CD4-positive, alpha-beta T cell treated with Interferon alpha-2 for 1 hour (primary cell): ENCODE data around the gene ADARB2.
"Not testable (repeated sequence)": the region's sequence is repeated elsewhere in the genome, so short reads cannot be mapped to it uniquely, and the experiment has no call there.

Experiments
- DNase-seq, 2 donors: peaks; one replicate each; pipeline ENCODE4 v3.0.0-alpha.2; 2020 to 2022

The ADARB2 gene

GRCh38 chr10:1402016-1402770 is 335.1 kb downstream of the ADARB2 start:
- no peak for DNase-seq

- no peak for DNase-seq
Measured at GRCh38 chr10:1401071-1401965, 336.0 kb downstream of the ADARB2 start.

- DNase-seq: no peak
Measured at GRCh38 chr10:1400101-1401070, 336.9 kb downstream of the ADARB2 start.

GRCh38 chr10:1399431-1400100 is 337.8 kb downstream of the ADARB2 start:
- no peak for DNase-seq

GRCh38 chr10:1398626-1399410 is 338.5 kb downstream of the ADARB2 start:
- no peak for DNase-seq

- not testable (repeated sequence) for DNase-seq
Measured at GRCh38 chr10:1398116-1398515, 339.2 kb downstream of the ADARB2 start.

GRCh38 chr10:1396297-1396635 is 341.1 kb downstream of the ADARB2 start:
- no peak for DNase-seq

- no peak for DNase-seq
Measured at GRCh38 chr10:1395481-1396296, 341.6 kb downstream of the ADARB2 start.

- no peak for DNase-seq
Measured at GRCh38 chr10:1395025-1395480, 342.3 kb downstream of the ADARB2 start.

- DNase-seq: no peak
Measured at GRCh38 chr10:1394155-1394912, 343.0 kb downstream of the ADARB2 start.

GRCh38 chr10:1393481-1393880 is 343.8 kb downstream of the ADARB2 start:
- DNase-seq: no peak

GRCh38 chr10:1392127-1392526 is 345.2 kb downstream of the ADARB2 start:
- DNase-seq: no peak

- DNase-seq: no peak
Measured at GRCh38 chr10:1390200-1390599, 347.1 kb downstream of the ADARB2 start.

GRCh38 chr10:1384026-1384425 is 353.3 kb downstream of the ADARB2 start:
- no peak for DNase-seq

- no peak for DNase-seq
Measured at GRCh38 chr10:1382711-1383110, 354.6 kb downstream of the ADARB2 start.

- DNase-seq: no peak
Measured at GRCh38 chr10:1381339-1381738, 356.0 kb downstream of the ADARB2 start.

- DNase-seq: no peak
Measured at GRCh38 chr10:1380088-1380671, 357.1 kb downstream of the ADARB2 start.

GRCh38 chr10:1379601-1380000 is 357.7 kb downstream of the ADARB2 start:
- no peak for DNase-seq

GRCh38 chr10:1378473-1378872 is 358.9 kb downstream of the ADARB2 start:
- no peak for DNase-seq
